HepG2 (cell line): ENCODE measurements around the gene POU5F1. TPM values are rescaled to one million over a fixed set of nuclear protein-coding genes. Genes with fewer than 3 reads are reported as not detected.

Experiments used
- BRD4 ChIP-seq: sonication (generic); formaldehyde crosslinking; IDR thresholded peaks from 2 replicates; pipeline ENCODE4 v1.4.0; 2020; ENCODE audit warnings: missing genetic modification reagents
- CAMTA2 ChIP-seq: sonication (generic); formaldehyde crosslinking; IDR thresholded peaks from 2 replicates; pipeline ENCODE4 v1.4.0; 2020; ENCODE audit warnings: mild to moderate bottlenecking, missing genetic modification reagents, borderline replicate concordance
- DNMT3B ChIP-seq: conservative IDR thresholded peaks from 2 replicates; pipeline ENCODE4 v1.6.1; 2016; ENCODE audit warnings: missing biosample characterization, control low read depth
- FOXP1 ChIP-seq, 2 experiments: fragments of 450-650 bp in 1 of 2; IDR thresholded peaks; 2 replicates each; pipeline ENCODE4 v1.6.1; 2017 to 2018; ENCODE audit warnings: antibody characterized with exemption in 1 of 2
- GABPA ChIP-seq, 2 experiments: IDR thresholded peaks; 2 replicates each; pipeline ENCODE4 v1.6.1; 2011 to 2016; ENCODE audit warnings: low read depth in 2 of 2, low read length in 1 of 2, missing biosample characterization in 1 of 2, missing genetic modification characterization in 1 of 2
- HOXA5 ChIP-seq: sonication (generic); formaldehyde crosslinking; IDR thresholded peaks from 2 replicates; pipeline ENCODE4 v1.4.0; 2020; ENCODE audit warnings: missing genetic modification reagents
- KDM6A ChIP-seq: IDR thresholded peaks from 2 replicates; pipeline ENCODE4 v1.6.1; 2016; ENCODE audit warnings: low read depth
- MYC ChIP-seq: sonication (generic); formaldehyde crosslinking; IDR thresholded peaks from 2 replicates; pipeline ENCODE4 v1.9.0; 2021; ENCODE audit warnings: missing genetic modification reagents, borderline replicate concordance
- RFXAP ChIP-seq: sonication (generic); formaldehyde crosslinking; IDR thresholded peaks from 2 replicates; pipeline ENCODE4 v1.4.0; 2020; ENCODE audit warnings: missing genetic modification reagents, borderline replicate concordance
- SOX5 ChIP-seq: IDR thresholded peaks from 2 replicates; pipeline ENCODE4 v1.6.1; 2016; ENCODE audit warnings: borderline replicate concordance
- SP4 ChIP-seq: sonication (generic); formaldehyde crosslinking; IDR thresholded peaks from 2 replicates; pipeline ENCODE4 v1.8.1; 2023; ENCODE audit warnings: mild to moderate bottlenecking, missing genetic modification reagents
- WIZ ChIP-seq: sonication (generic); formaldehyde crosslinking; IDR thresholded peaks from 2 replicates; pipeline ENCODE4 v1.5.1; 2020; ENCODE audit warnings: mild to moderate bottlenecking, missing genetic modification reagents
- ZFP41 ChIP-seq: sonication (generic); formaldehyde crosslinking; IDR thresholded peaks from 2 replicates; pipeline ENCODE4 v1.4.0; 2020; ENCODE audit warnings: mild to moderate bottlenecking, missing genetic modification reagents, borderline replicate concordance
- ZNF10 ChIP-seq: sonication (generic); formaldehyde crosslinking; IDR thresholded peaks from 2 replicates; pipeline ENCODE4 v1.4.0; 2020; ENCODE audit warnings: mild to moderate bottlenecking, low read depth, missing genetic modification reagents, borderline replicate concordance
- ZNF251 ChIP-seq: sonication (generic); formaldehyde crosslinking; IDR thresholded peaks from 2 replicates; pipeline ENCODE4 v1.9.0; 2021; ENCODE audit warnings: mild to moderate bottlenecking, missing genetic modification reagents
- ZNF350 ChIP-seq: sonication (generic); formaldehyde crosslinking; IDR thresholded peaks from 2 replicates; pipeline ENCODE4 v1.4.0; 2020; ENCODE audit warnings: mild to moderate bottlenecking, low read depth, missing genetic modification reagents, borderline replicate concordance
- ZNF7 ChIP-seq: IDR thresholded peaks from 2 replicates; pipeline ENCODE4 v1.6.1; 2016; ENCODE audit warnings: missing biosample characterization, missing genetic modification reagents
- ZNF878 ChIP-seq: sonication (generic); formaldehyde crosslinking; IDR thresholded peaks from 2 replicates; pipeline ENCODE4 v1.8.1; 2023; ENCODE audit warnings: mild to moderate bottlenecking, missing genetic modification reagents, moderate library complexity
- polyA plus RNA-seq, 8 experiments: library from polyadenylated mRNA; depleted of rRNA in 3 of 8; stranded (reverse) in 7 of 8; unstranded in 1 of 8; fragments of >200 nt; fragmentation: Illumina TruSeq in 4 of 8; extraction: Trizol in 4 of 8; gene quantifications; 2 replicates each; pipeline versions ENCODE4 v1.2.1 to v1.2.3, GENCODE V29; 2011 to 2016; ENCODE audit warnings: low read depth in 4 of 8, missing spikeins in 1 of 8, mixed read lengths in 1 of 8; ENCODE audit not compliant: insufficient read depth in 1 of 8
- total RNA-seq, 5 experiments: library from RNA; depleted of rRNA; stranded (reverse); fragments of >200 nt; fragmentation: Illumina TruSeq; extraction: Trizol; gene quantifications; 2 replicates each; pipeline ENCODE4 v1.2.3, GENCODE V29; 2016; ENCODE audit warnings: low read depth in 1 of 5
- TF ChIP-seq, protein P1 (sequence below): sonication (generic); formaldehyde crosslinking; IDR thresholded peaks from 2 replicates; pipeline ENCODE4 v1.8.1; 2022; ENCODE audit warnings: low read depth, mild to moderate bottlenecking, missing genetic modification reagents
- TF ChIP-seq, protein P2 (sequence below): sonication (generic); formaldehyde crosslinking; IDR thresholded peaks from 2 replicates; pipeline ENCODE4 v1.4.0; 2020; ENCODE audit warnings: mild to moderate bottlenecking, missing genetic modification reagents
- TF ChIP-seq, protein P3 (sequence below): sonication (generic); formaldehyde crosslinking; IDR thresholded peaks from 2 replicates; pipeline ENCODE4 v1.4.0; 2020; ENCODE audit warnings: mild to moderate bottlenecking, missing genetic modification reagents

The POU5F1 gene
- total and polyA plus RNA-seq, 2 of the 13 experiments (the other 11 are each of a cell fraction or from before 2014, with no cell fraction given): 2.5 to 7.2 TPM

DNA sequence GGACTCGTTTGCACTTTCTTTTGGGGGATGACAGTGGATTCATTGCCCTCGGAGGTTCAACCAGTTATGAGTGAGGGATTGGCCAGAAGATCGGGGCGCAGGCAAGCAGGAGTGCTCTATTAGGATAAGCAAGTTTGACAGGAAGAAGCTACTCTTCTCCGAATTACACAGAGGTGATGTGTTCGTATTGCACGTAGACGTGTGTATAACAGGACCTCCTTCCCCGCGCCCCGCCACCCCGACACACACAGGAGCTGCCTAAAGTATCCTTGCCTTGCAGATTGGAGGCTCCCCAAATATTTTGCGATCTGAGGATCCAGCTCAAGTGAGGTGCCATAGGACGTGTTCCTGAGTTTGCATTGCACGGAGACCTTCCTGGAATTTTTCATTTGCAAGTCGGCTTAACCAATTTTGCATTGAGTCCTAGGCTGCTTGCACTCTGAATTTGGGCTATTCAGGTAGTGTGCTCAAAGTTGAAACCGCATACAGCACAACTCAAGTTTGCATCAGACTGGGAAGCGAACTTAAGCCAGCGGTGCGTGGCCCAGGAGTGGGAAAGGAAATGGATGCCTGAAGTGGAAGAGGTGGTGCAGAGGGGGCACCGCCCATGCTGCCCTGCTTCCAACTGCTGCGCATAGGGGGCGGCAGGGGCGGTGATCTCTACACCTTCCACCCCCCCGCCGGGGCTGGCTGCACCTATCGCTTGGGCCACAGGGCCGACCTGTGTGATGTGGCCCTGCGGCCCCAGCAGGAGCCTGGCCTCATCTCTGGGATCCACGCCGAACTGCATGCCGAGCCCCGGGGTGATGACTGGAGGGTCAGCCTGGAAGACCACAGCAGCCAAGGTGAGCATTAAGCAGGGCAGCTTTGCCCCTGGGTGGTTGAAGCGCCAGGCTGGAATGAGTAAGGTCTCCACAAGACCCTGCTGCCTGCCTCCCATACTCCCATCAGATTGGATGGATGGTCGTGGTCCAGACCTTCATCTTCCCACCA lies 11.3 kb downstream of the POU5F1 start (continued):
- TF ChIP-seq WIZ (CRISPR knock-in tag) (no peak), ZNF10 (no peak), BRD4 (CRISPR knock-in tag) (0 out of 2 replicates have a peak, but pooled peaks have one; percentile 48), CAMTA2 (CRISPR knock-in tag) (0 out of 2 replicates have a peak, but pooled peaks have one; percentile 7), ZNF878 (CRISPR knock-in tag) (no peak), DNMT3B (CRISPR knock-in tag) (no peak), ZNF350 (no peak; the same call in 1 of the 2 replicates), SOX5 (CRISPR knock-in tag) (no peak), ZFP41 (no peak), ZNF251 (CRISPR knock-in tag) (no peak), KDM6A (CRISPR knock-in tag) (no peak), RFXAP (CRISPR knock-in tag) (no peak; the same call in 1 of the 2 replicates), GABPA (IDR thresholded peaks at IDR 0.05; ENCODE audit: low read depth, low read length) (no peak), GABPA (CRISPR knock-in tag; IDR thresholded peaks at IDR 0.05; ENCODE audit: low read depth) (no peak), ZNF7 (CRISPR knock-in tag) (no peak), FOXP1 (IDR thresholded peaks at IDR 0.05) (no peak), FOXP1 (CRISPR knock-in tag; IDR thresholded peaks at IDR 0.05) (no peak), HOXA5 (no peak), SP4 (CRISPR knock-in tag) (no peak), MYC (peak; percentile 47)
- TF ChIP-seq, protein P1, sequence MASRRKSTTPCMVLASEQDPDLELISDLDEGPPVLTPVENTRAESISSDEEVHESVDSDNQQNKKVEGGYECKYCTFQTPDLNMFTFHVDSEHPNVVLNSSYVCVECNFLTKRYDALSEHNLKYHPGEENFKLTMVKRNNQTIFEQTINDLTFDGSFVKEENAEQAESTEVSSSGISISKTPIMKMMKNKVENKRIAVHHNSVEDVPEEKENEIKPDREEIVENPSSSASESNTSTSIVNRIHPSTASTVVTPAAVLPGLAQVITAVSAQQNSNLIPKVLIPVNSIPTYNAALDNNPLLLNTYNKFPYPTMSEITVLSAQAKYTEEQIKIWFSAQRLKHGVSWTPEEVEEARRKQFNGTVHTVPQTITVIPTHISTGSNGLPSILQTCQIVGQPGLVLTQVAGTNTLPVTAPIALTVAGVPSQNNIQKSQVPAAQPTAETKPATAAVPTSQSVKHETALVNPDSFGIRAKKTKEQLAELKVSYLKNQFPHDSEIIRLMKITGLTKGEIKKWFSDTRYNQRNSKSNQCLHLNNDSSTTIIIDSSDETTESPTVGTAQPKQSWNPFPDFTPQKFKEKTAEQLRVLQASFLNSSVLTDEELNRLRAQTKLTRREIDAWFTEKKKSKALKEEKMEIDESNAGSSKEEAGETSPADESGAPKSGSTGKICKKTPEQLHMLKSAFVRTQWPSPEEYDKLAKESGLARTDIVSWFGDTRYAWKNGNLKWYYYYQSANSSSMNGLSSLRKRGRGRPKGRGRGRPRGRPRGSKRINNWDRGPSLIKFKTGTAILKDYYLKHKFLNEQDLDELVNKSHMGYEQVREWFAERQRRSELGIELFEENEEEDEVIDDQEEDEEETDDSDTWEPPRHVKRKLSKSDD: no peak
- TF ChIP-seq, protein P2, sequence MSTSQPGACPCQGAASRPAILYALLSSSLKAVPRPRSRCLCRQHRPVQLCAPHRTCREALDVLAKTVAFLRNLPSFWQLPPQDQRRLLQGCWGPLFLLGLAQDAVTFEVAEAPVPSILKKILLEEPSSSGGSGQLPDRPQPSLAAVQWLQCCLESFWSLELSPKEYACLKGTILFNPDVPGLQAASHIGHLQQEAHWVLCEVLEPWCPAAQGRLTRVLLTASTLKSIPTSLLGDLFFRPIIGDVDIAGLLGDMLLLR: no peak
- TF ChIP-seq, protein P3, sequence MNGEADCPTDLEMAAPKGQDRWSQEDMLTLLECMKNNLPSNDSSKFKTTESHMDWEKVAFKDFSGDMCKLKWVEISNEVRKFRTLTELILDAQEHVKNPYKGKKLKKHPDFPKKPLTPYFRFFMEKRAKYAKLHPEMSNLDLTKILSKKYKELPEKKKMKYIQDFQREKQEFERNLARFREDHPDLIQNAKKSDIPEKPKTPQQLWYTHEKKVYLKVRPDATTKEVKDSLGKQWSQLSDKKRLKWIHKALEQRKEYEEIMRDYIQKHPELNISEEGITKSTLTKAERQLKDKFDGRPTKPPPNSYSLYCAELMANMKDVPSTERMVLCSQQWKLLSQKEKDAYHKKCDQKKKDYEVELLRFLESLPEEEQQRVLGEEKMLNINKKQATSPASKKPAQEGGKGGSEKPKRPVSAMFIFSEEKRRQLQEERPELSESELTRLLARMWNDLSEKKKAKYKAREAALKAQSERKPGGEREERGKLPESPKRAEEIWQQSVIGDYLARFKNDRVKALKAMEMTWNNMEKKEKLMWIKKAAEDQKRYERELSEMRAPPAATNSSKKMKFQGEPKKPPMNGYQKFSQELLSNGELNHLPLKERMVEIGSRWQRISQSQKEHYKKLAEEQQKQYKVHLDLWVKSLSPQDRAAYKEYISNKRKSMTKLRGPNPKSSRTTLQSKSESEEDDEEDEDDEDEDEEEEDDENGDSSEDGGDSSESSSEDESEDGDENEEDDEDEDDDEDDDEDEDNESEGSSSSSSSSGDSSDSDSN (CRISPR knock-in tag): no peak
